CD4-positive, alpha-beta T cell treated with Interleukin-15 for 1 hour (primary cell): ENCODE data around the gene TMEM164.

Experiments used
- DNase-seq: peaks from one replicate; pipeline ENCODE4 v3.0.0-alpha.2; 2020

Gene TMEM164

GRCh38 chrX:110086162-110086915 is 83.4 kb downstream of the TMEM164 start:
- DNase-seq, result no peak

GRCh38 chrX:110086916-110087484 is 84.1 kb downstream of the TMEM164 start:
- no peak for DNase-seq

- DNase-seq, result no peak
Measured at GRCh38 chrX:110087485-110088356, 84.8 kb downstream of the TMEM164 start.

GRCh38 chrX:110089656-110090403 is 86.9 kb downstream of the TMEM164 start:
- peak; percentile 24 for DNase-seq

- DNase-seq, result no peak
Measured at GRCh38 chrX:110097920-110098319, 95.0 kb downstream of the TMEM164 start.

- DNase-seq, result no peak
Measured at GRCh38 chrX:110103344-110103743, 100.4 kb downstream of the TMEM164 start.

GRCh38 chrX:110104078-110104477 is 101.2 kb downstream of the TMEM164 start:
- no peak for DNase-seq

GRCh38 chrX:110108381-110108821 is 105.5 kb downstream of the TMEM164 start:
- no peak for DNase-seq

GRCh38 chrX:110114260-110114776 is 111.4 kb downstream of the TMEM164 start:
- no peak for DNase-seq

- DNase-seq, result no peak
Measured at GRCh38 chrX:110116066-110116980, 113.4 kb downstream of the TMEM164 start.

GRCh38 chrX:110118530-110118929 is 115.6 kb downstream of the TMEM164 start:
- no peak for DNase-seq

- no peak for DNase-seq
Measured at GRCh38 chrX:110119480-110119879, 116.6 kb downstream of the TMEM164 start.

GRCh38 chrX:110120025-110120424 is 117.1 kb downstream of the TMEM164 start:
- DNase-seq, result no peak

- DNase-seq, result no peak
Measured at GRCh38 chrX:110123331-110123782, 120.4 kb downstream of the TMEM164 start.

GRCh38 chrX:110125446-110126162 is 122.7 kb downstream of the TMEM164 start:
- DNase-seq, result no peak

GRCh38 chrX:110131031-110131430 is 128.1 kb downstream of the TMEM164 start:
- DNase-seq, result no peak

- DNase-seq, result no peak
Measured at GRCh38 chrX:110132450-110133114, 129.7 kb downstream of the TMEM164 start.

- DNase-seq, result no peak
Measured at GRCh38 chrX:110133735-110134370, 130.9 kb downstream of the TMEM164 start.

- no peak for DNase-seq
Measured at GRCh38 chrX:110135618-110136017, 132.7 kb downstream of the TMEM164 start.

GRCh38 chrX:110136136-110136535 is 133.2 kb downstream of the TMEM164 start:
- no peak for DNase-seq
